Liver (tissue), 9 donors: ENCODE measurements around the gene ASIC2. TPM values are rescaled to one million over a fixed set of nuclear protein-coding genes. Genes with fewer than 3 reads are reported as not detected.

Experiments
- DNase-seq: peaks from one replicate; pipeline ENCODE4 v3.0.0-alpha.2; 2017; ENCODE audit warnings: low spot score
- H3K27ac ChIP-seq, 2 donors: one replicate each; pipeline ENCODE4 v1.7.0; 2013; ENCODE audit warnings: inconsistent platforms in 2 of 2, low read length in 2 of 2, control low read depth in 1 of 2, low read depth in 1 of 2, mild to moderate bottlenecking in 1 of 2
- H3K27me3 ChIP-seq, 4 donors: one replicate each; pipeline versions ENCODE4 v1.6.1 to v1.7.0; 2013; ENCODE audit warnings: low read length in 3 of 4, inconsistent platforms in 1 of 4, mild to moderate bottlenecking in 1 of 4, moderate library complexity in 1 of 4; ENCODE audit not compliant: control insufficient read depth in 4 of 4, insufficient read depth in 4 of 4
- H3K36me3 ChIP-seq, 4 donors: one replicate each; pipeline versions ENCODE4 v1.6.1 to v1.7.0; 2013; ENCODE audit warnings: low read length in 3 of 4, mild to moderate bottlenecking in 3 of 4, low read depth in 1 of 4, moderate library complexity in 1 of 4; ENCODE audit not compliant: control insufficient read depth in 4 of 4, insufficient read depth in 3 of 4
- H3K4me1 ChIP-seq, 4 donors: one replicate each; pipeline versions ENCODE4 v1.6.1 to v1.7.0; 2013; ENCODE audit warnings: low read length in 3 of 4, mild to moderate bottlenecking in 3 of 4, moderate library complexity in 1 of 4; ENCODE audit not compliant: control insufficient read depth in 4 of 4, insufficient read depth in 4 of 4
- H3K4me3 ChIP-seq, 3 donors: one replicate each; pipeline versions ENCODE4 v1.6.1 to v1.7.0; 2013; ENCODE audit warnings: low read length in 3 of 3, control low read depth in 1 of 3, low read depth in 1 of 3, mild to moderate bottlenecking in 1 of 3
- H3K9ac ChIP-seq, 2 donors: one replicate each; pipeline ENCODE4 v1.7.0; 2013; ENCODE audit warnings: low read length in 2 of 2, mild to moderate bottlenecking in 2 of 2, moderate library complexity in 2 of 2, control low read depth in 1 of 2, low read depth in 1 of 2
- H3K9me3 ChIP-seq, 4 donors: one replicate each; pipeline versions ENCODE4 v1.6.1 to v1.7.0; 2013; ENCODE audit warnings: low read length in 3 of 4; ENCODE audit not compliant: control insufficient read depth in 4 of 4
- ATF3 ChIP-seq: IDR thresholded peaks from 2 replicates; pipeline ENCODE4 v1.6.1; 2016; ENCODE audit warnings: antibody characterized with exemption
- CTCF ChIP-seq: fragments of 150-350 bp; IDR thresholded peaks from 2 replicates; pipeline ENCODE4 v1.5.1; 2017; ENCODE audit warnings: improper control_type of control experiment, low read depth, low read length; ENCODE audit not compliant: missing input control
- EGR1 ChIP-seq, 2 donors: IDR thresholded peaks; 2 replicates each; pipeline ENCODE4 v1.6.1; 2016 to 2018; ENCODE audit warnings: antibody characterized with exemption in 2 of 2, low read depth in 2 of 2
- FOXA1 ChIP-seq: IDR thresholded peaks from 2 replicates; pipeline ENCODE4 v1.6.1; 2016; ENCODE audit warnings: antibody characterized with exemption
- FOXA2 ChIP-seq: IDR thresholded peaks from 2 replicates; pipeline ENCODE4 v1.6.1; 2016; ENCODE audit warnings: antibody characterized with exemption
- GABPA ChIP-seq, 2 donors: IDR thresholded peaks in 1 of 2; conservative IDR thresholded peaks in 1 of 2; 2 replicates each; pipeline ENCODE4 v1.6.1; 2016; ENCODE audit warnings: antibody characterized with exemption in 2 of 2, mild to moderate bottlenecking in 1 of 2, moderate library complexity in 1 of 2
- HNF4A ChIP-seq, 2 donors: conservative IDR thresholded peaks; 2 replicates each; pipeline ENCODE4 v1.6.1; 2016; ENCODE audit warnings: antibody characterized with exemption in 2 of 2, mild to moderate bottlenecking in 2 of 2
- HNF4G ChIP-seq: IDR thresholded peaks from 2 replicates; pipeline ENCODE4 v1.6.1; 2016; ENCODE audit warnings: antibody characterized with exemption
- JUND ChIP-seq, 2 donors: IDR thresholded peaks; 2 replicates each; pipeline ENCODE4 v1.6.1; 2016; ENCODE audit warnings: antibody characterized with exemption in 2 of 2
- MAX ChIP-seq: IDR thresholded peaks from 2 replicates; pipeline ENCODE4 v1.6.1; 2016; ENCODE audit warnings: antibody characterized with exemption
- NR2F2 ChIP-seq: IDR thresholded peaks from 2 replicates; pipeline ENCODE4 v1.6.1; 2016; ENCODE audit warnings: antibody characterized with exemption
- RAD21 ChIP-seq, 2 donors: IDR thresholded peaks; 2 replicates each; pipeline ENCODE4 v1.6.1; 2016; ENCODE audit warnings: antibody characterized with exemption in 2 of 2, mild to moderate bottlenecking in 2 of 2
- REST ChIP-seq: IDR thresholded peaks from 2 replicates; pipeline ENCODE4 v1.6.1; 2016; ENCODE audit warnings: antibody characterized with exemption, mild to moderate bottlenecking
- RXRA ChIP-seq, 2 donors: IDR thresholded peaks; 2 replicates each; pipeline ENCODE4 v1.6.1; 2017 to 2018; ENCODE audit warnings: antibody characterized with exemption in 2 of 2, mild to moderate bottlenecking in 1 of 2
- SP1 ChIP-seq: IDR thresholded peaks from 2 replicates; pipeline ENCODE4 v1.6.1; 2018; ENCODE audit warnings: antibody characterized with exemption, mild to moderate bottlenecking
- TAF1 ChIP-seq: conservative IDR thresholded peaks from 2 replicates; pipeline ENCODE4 v1.6.1; 2016; ENCODE audit warnings: antibody characterized with exemption, mild to moderate bottlenecking
- YY1 ChIP-seq: IDR thresholded peaks from 2 replicates; pipeline ENCODE4 v1.6.1; 2016; ENCODE audit warnings: antibody characterized with exemption, mild to moderate bottlenecking
- ZBTB33 ChIP-seq: IDR thresholded peaks from 2 replicates; pipeline ENCODE4 v1.6.1; 2016; ENCODE audit warnings: antibody characterized with exemption
- WGBS: extraction: QIAGEN DNeasy Blood & Tissue Kit; methylation state at CpG from one replicate; pipeline ENCODE4 v1.1.7; 2013; 5-methylcytosine and 5-hydroxymethylcytosine counted together
- polyA plus RNA-seq, 2 donors: library from polyadenylated mRNA; stranded (reverse) in 1 of 2; unstranded in 1 of 2; fragments of 200-250 nt in 1 of 2; fragments of >200 nt in 1 of 2; fragmentation: Nextera tagmentation in 1 of 2; extraction: Ambion mirVana in 1 of 2; gene quantifications; one replicate each; pipeline versions ENCODE4 v1.2.1 to v1.2.3, GENCODE V29; 2013 to 2015
- total RNA-seq, 2 donors: library from RNA; depleted of rRNA; stranded (reverse); fragments of >200 nt; gene quantifications; one replicate each; pipeline ENCODE4 v1.2.3, GENCODE V29; 2014
- donor health status: healthy.
- donor health status: healthy.
- donor health status: healthy.
- donor health status: healthy.
- donor health status: healthy.

ASIC2 gene
- total and polyA plus RNA-seq, 4 donors = under 0.01 TPM; not detected in 3

GRCh38 chr17:33214996-33215395, 78.1 kb downstream of the ASIC2 start:
- Histone ChIP-seq H3K4me3 (no peak overlapping the region), H3K9me3 (peaks cover 0 to 4% (median 0%) of the 10 kb centered on the region in 4 donors), H3K27me3 (peaks cover 0 to 8% (median 0%) of the 10 kb centered on the region in 4 donors), H3K27ac (no peak overlapping the region), H3K4me1 (no peaks in the 10 kb centered on the region), H3K36me3 (no peaks in the 10 kb centered on the region), H3K9ac (no peak overlapping the region)
- DNase-seq = no peak
- WGBS = 61% methylated on average over 2 of the region's 2 CpGs
- TF ChIP-seq RAD21 (IDR thresholded peaks at IDR 0.05) (no peak), HNF4A (conservative IDR thresholded peaks at IDR 0.05) (no peak), EGR1 (IDR thresholded peaks at IDR 0.05; ENCODE audit: low read depth in 2 of 2) (no peak), SP1 (no peak), FOXA2 (no peak), ATF3 (no peak), HNF4G (no peak), MAX (no peak), TAF1 (no peak), CTCF (no peak), REST (no peak), YY1 (no peak), NR2F2 (no peak), FOXA1 (no peak), RXRA (IDR thresholded peaks at IDR 0.05) (no peak), JUND (IDR thresholded peaks at IDR 0.05) (no peak), GABPA (IDR thresholded peaks at IDR 0.05 in 1 of 2, conservative IDR thresholded peaks at IDR 0.05 in 1 of 2) (no peak), ZBTB33 (no peak)
